Stimulated activated CD8-positive, alpha-beta memory T cell treated with anti-CD3 and anti-CD28 coated beads, Interleukin-15, amount 100 ng/mL, for 24 hours (primary cell): ENCODE results near the gene MYO15B.

ENCODE experiments used
- DNase-seq: peaks from one replicate; pipeline ENCODE4 v3.0.0-alpha.2; 2020; ENCODE audit warnings: low read depth

The MYO15B gene

DNA sequence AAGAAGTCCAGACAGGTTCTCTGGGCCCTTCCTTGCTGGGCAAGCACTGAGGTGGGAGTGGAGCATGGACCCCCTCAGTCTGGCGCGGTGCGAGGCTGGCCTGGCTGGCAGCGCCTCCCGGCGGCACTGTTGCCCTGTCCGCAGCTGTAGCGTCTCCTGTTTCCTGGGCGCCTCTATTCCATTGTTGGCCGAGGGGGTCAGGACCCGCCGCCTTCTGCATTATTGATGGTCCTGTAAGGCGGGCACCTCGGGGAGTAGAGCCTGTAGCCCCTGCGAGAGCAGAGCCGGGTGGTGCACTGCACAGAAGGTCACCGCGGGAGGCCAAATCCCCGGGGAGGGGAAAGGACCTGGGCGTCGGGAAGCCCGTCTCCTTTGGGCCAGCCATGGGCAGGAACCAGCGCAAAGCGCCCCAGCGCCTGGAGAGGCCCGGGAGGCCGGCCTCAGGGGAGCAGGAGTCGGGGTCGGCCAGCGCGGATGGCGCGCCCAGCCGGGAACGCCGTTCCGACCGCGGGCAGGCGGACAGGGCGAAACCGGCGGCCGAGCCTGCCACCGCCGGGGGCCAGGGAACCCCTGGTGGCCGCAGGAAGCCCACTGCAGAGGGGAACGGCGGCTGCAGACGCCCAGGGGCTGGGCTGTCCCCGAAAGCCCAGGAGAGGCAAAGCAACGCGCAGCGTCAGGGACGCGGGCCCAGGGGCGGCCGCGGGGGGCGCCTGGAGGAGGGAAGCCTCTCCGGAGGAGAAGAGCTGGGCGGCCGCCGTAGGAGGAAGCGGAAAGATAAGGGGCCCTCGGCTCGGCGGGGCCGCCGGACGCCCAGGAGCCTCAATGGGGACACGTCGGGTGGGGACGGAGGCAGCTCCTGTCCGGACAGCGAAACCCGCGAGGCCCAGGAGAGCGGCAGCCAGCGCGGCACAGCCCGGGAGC lies at the start of gene MYO15B:
Gene MYO15B, plus strand, starts transcription at position 126 of the 921 bp plus-strand sequence. Its CDS starts 258 bp downstream, at position 384.
- DNase-seq = no peak

DNA sequence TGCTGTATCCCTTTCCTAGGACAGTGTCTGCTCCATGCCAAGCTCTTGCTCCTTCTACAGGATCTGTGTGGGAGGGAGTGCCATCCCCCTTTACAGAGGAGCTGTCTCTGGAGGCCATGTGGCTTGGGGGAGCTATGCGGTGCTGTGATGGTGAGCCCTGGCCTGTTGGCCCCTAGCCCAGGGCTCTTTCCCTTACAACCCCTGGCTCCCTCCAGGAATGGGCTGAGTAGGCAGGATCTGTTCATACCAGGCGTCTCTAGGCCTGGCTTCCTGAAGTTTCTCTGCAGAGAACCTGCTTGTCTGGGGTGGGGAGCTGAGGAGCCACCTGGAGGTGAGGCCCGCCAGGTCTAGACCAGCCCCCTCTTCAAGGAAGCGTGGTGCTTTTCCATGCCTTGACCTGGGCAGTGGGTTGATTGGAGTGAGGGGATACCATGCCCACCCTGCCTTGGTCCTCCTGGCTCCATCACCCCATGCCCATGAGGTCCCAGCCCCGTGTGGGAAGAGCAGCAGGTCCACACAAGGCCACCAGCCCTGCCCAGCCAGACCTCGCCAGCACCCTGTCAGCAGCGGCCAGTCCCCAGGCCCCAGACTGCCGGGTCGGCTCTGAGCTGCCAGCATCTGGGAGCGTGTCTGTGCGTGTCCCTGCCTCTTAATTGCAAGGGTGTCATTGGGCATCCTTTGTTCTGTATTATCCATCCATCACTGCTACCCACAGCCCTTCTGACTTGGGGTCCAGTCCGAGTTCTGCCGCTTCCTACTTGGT lies 47.5 kb upstream of the MYO15B start:
- no peak for DNase-seq

DNA sequence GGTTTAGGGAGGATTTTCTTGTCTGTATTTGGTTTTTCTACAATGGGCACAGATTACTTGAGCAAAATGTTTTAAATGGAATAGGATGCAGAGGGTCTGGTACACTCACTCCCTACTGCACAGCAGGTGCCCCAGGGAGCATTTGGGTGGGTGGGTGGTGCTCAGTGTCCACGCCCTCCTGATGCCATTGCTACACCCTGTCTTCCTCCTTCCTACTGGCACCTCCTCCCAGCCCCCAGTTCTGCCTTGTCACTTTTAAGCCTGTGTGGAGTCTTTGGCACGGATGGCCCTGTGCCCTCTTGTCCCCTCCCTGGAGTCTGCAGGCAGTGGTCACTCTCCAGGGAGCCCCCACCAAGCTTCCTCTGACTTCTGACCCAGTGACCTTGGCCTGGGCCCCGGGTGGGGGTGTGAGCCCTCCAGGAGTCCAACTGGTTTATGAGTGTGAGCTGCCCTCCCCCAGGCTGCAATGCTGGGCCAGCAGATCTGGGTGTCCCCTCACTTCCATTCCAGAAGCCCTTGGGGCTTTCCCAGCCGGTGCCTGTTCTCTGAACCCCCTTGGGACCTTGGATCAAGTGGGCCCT lies 46.6 kb upstream of the MYO15B start:
- no peak for DNase-seq

DNA sequence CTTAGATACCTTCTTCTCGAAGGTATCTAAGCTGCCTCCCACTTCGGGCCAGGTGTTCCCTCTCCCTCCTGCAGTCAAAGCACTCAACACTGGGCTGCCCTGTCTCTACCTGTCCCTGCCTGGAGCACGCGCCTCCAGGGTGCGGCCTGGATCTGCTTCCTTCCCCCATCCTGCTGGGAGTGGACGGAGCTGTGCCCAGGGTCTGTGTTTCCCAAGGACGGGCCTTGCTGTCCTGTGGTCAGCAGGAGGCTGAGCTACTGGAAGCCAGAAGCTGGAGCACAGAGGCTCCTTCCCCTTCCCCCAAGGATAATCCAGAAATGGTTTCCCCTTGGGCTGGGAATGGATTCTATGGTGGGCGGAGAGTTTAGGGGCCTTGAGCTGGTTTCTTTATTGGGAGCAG lies 45.4 kb upstream of the MYO15B start:
- no peak for DNase-seq

DNA sequence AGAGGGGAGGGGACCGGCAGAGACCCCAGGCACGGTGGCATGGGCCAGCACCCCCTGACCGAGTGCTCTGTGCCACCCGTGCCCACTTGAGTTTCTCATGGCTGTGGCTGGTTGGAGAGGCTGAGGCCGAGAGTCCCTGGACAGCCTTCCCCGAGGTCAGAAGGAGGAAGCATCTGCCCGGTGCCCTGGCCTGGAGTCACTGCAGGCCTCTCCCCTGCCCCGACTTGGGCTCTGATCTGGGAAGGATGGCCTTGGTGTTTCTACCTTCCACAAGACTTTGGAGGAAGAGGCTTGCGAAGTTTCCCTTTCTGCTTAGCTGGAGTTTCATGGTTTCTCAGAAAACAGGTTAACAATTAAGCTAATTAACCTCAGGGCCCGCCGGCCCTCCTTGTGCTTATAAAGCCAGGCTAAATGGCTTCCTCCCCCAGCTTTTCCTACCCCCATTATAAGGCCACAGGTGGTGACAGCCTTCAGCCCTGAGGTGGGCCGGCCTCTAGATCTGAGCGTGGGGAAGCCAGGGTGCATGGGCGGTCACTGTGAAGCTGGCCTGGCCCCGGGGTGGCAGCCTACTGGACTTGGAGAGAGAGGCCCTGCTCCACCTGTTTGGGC lies 44.8 kb upstream of the MYO15B start:
- DNase-seq = no peak

DNA sequence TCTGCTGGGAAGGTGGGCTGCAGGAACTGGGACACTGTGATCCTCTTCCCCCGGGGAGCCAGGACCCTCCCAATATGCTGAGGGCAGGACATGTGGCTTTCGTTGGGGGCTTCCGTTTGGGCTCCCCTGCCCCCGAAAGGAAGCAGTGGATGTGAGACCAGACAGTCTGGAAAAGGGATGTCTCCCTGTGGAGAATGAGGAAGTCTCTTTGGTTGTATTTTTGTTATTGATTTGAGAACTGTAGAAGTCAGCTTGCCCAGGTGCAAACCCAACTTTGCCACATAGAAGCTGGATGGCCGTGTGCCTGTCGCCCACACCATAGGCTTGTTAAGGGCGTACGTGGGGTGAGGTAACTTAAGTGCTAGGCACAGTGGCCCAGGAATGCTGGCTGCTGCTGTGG lies 43.4 kb upstream of the MYO15B start:
- no peak for DNase-seq

DNA sequence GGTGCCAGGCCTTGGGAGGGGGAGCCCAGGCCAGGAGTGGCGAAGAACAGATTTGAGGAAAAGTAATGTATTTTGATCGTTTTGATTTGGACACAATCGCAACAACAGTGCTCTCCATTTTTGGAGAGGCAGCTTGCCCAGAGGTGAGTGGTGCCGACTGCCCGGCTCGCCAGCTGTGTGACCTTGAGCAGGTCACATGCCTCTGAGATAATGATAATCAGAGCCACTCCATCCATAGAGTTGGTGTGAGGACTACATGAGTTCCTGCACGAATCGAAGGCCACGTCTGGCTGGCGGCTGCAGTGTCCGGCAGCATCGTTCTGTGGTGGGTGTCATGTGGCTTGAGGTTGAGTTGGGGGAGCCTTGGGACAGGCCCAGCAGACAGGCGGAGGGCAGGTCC lies 41.4 kb upstream of the MYO15B start:
- DNase-seq = no peak

DNA sequence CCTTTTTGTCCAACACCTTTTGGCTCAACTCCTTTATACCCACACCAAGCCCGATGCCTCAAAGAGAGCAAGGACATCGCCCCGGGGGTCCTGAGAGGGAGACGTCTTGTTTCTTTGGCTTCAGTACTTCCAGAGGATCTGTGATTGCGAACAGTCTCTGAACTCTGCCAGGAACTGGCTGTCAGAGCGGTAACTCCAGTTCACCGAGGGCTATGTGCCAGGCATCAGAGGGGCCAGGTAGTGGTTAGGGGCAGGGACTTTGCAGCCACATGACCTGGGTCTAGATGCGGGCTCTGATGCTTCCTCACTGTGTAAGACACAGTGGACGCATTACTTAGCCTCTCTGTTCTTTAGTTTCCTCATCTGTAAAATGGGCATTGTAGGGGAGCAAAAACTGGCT lies 40.5 kb upstream of the MYO15B start:
- DNase-seq = no peak

DNA sequence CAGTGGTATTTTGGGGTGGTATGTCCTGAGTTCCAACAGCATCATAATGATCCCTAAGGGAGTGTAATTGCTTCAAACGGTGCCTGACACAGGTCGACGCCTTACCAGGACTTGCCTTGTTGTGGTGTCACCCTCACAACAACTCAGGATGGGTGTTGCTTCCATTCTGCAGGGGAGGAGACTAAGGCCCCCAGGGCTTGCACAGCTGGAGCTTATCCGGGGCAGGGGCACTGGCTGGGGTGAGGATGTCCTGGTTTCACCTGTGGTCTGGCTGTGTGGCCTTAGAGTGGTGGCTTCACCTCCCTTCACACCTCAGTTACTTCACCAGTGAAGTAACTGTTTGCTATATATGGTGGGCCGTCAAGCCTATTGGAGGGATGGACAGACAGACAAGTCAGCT lies 38.8 kb upstream of the MYO15B start:
- no peak for DNase-seq

DNA sequence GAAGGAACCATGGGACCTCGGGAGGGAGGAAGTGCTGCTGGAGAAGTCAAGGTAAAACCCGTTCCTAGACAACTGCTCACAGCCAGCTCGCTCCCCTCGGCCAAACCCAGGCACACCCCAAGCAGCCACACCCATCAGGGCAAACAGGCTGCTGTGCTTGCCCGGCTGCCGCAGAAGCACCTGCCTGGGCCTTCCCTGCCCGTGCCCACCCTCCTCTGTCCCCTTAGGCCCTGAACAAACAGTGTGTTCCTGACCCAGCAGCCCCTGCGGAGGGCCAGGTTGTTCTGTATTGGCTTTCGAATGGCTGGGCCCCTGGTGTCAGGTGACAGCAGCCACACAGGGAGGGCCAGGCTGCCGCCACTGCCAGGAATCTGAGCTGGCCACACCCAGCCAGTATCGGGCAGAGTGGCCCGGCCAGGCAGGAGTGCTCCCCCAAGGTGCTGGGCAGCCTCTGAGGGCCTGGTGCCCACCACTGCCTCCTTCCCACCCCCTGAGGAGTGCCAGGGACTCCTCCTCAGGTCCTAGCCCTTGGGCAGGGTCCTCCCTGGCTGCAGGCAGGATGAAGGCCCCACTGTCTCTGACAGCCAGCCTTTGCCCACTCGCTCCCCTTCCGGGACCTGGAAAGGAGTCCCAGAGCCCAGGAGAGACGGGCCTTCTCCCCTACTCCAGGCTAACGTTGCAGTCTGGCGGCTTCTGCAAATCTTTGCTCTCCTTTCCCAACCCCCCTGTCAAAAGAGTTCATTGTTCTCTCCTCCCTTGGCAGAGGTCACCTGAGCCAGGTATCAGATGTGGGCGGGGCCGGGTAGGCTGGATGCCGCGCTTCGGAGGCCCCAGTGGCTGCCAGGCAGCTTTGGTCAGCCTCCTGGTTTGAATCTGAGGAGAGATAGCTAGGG lies 38.1 kb upstream of the MYO15B start:
- DNase-seq = no peak

DNA sequence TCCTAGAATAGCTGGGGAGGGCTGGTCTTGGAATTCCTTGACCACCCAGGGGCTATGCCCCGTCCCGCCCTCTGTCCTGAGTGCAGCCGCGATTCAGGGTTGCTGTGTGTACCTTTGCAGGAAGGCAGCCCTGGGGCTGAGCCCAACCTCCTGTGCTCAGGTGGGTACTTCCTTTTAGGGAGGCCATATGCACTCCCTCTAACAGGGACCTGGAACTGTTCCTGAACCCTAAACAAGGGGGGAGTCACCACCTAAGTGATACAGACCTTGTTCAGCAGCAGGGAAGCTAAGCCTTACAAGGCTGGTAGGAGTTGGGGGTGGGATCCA lies 37.5 kb upstream of the MYO15B start:
- no peak for DNase-seq

DNA sequence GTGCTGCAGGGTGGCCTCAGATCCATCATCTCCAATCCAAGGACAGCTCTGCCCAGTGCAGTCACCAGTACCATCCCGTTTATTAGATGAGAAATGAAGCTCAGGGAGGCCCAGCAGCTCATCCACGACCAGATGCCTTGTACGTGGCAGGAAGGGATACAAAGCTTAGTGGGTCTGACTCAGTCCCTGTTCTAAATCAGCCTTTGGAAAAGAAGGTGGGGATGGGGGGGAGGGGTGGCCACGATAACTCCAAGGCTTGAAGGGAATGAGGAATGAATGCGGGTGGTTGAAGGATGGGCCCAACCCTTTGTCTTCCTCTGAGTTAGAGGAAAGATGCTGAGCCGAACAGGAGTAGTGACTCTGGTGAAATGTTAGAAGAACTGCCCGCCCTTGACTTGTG lies 36.3 kb upstream of the MYO15B start:
- DNase-seq = no peak

DNA sequence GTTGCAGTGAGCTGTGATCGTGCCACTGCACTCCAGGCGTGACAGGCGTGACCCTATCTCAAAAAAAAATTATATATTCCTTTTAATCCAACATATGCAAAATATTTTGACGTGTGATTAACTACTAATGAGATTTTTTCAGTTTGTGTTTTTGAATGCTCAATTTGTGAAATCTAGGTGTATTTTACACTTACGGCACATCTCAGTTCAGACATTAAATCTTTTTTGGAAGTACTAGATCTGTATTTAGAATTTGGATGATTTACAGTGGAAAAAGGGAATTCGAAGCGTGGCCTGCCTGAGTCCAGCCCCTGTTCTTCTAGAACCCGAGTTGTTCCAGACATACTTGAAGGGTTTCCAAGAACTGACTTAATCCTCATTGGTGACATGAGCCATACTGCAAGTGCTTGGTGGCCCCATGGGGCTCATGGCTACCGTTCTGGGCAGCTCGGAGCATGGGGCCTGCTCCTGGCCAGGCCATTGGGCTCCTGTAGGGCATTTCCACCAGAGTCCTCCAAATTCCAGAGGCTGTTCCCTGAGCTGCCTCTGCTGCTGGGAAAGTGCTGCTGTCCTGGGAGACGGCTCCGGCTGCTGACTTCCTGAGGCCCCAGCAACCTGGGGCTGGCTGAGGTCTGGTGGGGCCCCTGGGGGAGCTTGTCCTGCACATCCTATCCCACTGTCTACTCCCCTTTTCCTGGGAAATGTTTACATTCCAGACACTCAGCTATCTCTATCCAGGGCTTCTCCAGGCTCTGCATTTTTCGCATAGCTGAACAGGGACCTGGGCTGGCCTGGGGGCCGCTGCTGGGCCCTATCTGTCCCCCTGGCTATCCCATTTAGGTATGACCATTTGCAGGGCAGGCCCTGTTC lies 34.9 kb upstream of the MYO15B start:
- DNase-seq = no peak

DNA sequence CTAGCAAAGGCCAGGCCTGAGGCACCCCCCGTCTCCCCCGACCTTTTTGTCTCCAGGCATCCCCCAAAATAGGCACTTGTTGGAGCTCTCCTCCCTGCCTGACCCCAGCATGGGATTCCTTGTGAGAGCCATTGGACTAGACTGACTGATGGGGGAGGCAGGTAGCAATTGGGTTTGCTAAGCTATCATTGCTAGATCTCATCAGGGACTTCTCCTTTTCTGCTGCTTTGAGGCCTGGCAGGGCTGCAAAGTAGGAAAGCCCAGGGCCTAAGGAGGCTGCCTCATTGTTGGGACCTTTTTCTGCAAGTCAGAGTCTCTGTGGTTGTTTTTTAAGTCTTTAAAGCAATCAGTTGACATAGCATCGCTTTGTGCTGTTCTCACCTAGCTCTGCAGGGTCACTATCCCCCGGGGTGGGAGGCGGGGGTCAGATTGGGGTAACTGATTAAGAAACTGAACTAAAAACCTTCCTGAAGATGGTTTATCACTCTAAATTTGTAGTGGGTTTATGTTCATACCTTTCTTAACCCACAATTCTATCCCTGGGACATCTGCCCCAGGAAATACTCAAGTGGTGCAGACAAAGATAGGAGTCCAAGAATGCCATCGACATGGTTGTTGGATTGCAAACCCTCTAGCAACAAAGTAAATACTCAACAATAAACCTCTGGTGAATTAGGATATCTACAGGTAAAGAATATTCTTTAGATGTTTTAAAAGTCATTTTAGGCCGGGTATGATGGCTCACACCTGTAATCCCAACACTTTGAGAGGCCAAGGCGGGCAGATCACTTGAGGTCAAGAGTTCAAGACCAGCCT lies 34.1 kb upstream of the MYO15B start:
- no peak for DNase-seq

DNA sequence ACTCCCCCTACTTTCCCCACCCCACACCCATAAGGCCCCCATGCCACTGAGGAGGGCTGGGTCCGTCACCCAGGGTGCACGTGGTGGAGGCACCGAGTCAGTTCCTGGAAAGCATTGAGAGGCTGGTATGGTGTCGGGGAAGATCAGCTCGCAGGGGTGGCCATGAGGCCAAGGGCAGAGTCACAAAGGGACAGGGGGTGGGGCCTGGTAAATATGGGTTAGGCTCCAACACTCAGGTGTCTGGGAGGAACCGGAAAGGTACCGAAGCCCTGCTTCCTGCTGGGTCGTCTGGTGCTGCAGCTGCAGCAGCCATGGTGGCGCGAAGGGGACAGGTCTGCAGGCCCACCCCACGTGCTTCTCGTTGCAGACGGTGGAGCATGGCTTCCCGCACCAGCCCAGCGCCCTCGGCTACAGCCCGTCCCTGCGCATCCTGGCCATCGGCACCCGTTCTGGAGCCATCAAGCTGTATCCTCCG lies 31.9 kb upstream of the MYO15B start:
- DNase-seq = no peak

DNA sequence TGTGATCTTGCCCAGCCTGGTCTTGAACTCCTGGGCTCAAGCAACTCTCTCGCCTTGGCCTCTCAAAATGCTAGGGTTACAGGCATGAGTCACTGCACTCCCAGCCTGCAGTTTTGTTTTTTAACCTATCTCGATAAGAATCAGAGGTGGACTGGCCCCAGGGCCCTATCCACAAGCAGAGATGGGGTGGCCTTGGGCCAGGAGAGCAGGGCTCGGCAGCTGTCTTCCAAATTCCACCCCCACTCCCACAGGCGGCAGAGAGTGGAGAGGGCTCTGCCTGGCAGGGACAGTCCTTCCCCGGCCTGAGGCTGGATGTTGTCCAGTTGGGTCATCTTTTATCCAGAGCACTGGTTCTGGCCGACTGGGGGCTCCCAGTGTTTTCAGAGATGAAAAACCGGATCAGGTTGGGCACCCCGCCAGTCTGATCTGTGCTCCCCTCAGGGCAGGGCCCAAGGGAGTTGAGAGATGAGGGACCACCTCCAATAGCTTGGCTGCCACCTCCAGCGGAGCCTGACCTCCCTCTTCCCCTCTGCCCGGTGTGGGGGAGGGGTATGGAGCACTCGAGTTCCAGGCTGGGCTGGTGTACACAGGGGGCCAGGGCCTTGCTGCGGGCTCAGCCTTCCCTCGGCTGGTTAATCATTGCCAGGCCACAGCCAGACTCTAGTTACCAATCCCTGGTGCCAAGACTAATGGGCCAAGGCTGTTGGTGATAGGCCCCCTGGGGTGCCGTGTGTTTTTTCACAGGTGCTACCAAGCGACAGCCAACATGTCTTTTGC lies 30.3 kb upstream of the MYO15B start:
- no peak for DNase-seq

DNA sequence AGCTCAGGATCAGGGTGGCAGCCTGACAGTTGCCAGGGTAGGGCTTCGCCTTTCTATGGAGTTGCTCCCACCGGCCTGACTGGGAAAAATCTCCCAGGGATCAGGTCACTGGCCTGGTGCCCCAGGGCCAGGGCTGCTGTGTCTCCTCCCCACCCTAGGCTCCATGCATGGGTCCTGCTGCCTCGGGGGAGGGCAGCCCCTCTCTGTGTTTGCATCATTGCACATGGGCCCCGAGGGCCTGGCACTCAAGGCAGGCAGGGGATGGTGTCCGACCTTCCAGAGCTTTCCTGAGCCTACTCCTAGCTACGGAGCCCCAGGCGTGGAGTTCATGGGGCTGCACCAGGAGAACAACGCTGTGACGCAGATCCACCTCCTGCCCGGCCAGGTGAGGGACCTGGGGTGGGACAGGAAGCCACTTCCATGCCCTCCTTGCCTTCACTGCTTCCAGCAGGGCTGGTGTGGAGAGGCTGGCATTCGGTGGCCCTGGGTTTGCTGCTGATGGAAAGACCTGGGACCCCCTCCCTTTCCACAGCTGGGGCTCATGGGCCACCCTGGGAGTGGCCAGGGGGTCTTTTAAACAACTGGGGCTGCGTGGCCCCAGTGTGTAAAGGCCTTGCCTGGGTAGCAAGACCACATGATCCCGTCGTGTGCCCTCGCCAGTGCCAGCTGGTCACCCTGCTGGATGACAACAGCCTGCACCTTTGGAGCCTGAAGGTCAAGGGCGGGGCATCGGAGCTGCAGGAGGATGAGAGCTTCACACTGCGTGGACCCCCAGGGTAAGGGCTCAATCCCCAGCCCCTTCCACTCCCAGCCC lies 29.5 kb upstream of the MYO15B start:
- no peak for DNase-seq
